Stimulated activated effector memory CD8-positive, alpha-beta T cell treated with anti-CD3 and anti-CD28 coated beads, Interleukin-12 subunit alpha, Interleukin-12 subunit beta, amount 100 ng/mL, for 72 hours (primary cell): ENCODE results near the gene SMG6.

Source experiments
- ATAC-seq: fragments of 150-1000 bp; cut with Tn5 transposase; 2 replicates; pipeline ENCODE4 v1.10.0; 2021
- DNase-seq, 2 donors: peaks; one replicate each; pipeline ENCODE4 v3.0.0; 2021 to 2022; ENCODE audit warnings: low spot score in 2 of 2
- H3K27ac Mint-ChIP-seq: one replicate; pipeline ENCODE4 v1.8.0; 2022; ENCODE audit warnings: mild to moderate bottlenecking, mixed read lengths
- H3K36me3 Mint-ChIP-seq: one replicate; pipeline ENCODE4 v1.8.0; 2022; ENCODE audit warnings: mild to moderate bottlenecking, mixed read lengths
- H3K4me1 Mint-ChIP-seq: one replicate; pipeline ENCODE4 v1.8.0; 2022; ENCODE audit warnings: mixed read lengths
- H3K4me3 Mint-ChIP-seq: one replicate; pipeline ENCODE4 v1.8.0; 2022; ENCODE audit warnings: mild to moderate bottlenecking, mixed read lengths
- H3K9me3 Mint-ChIP-seq: one replicate; pipeline ENCODE4 v1.8.0; 2022; ENCODE audit warnings: mixed read lengths

The SMG6 gene

DNA sequence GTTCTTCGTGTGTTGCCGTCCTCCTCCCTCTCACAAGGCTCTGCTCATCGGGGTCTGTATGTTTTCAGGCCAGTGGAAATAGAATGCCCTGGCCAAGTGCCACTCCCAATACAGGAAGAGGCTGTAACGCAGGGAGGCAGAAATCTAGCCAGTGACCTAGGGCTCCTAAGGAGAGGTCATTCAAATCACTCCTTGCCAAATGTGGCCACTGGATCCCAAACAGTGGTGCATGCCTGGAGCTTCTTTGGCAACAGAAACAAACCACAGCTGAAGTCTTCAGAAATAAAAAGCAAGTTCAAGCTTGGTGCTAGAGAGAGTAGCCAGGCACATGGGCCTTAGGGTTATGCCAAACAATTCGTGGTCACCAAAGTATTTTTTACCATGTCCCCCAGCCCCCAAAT lies 66.1 kb downstream of the SMG6 start:
- peaks cover 69% of the 10 kb centered on the region for H3K36me3 Mint-ChIP-seq
- no peak for DNase-seq
- peaks cover 29% of the 10 kb centered on the region for H3K4me1 Mint-ChIP-seq
- no peak for ATAC-seq
- H3K9me3 Mint-ChIP-seq, result no peaks in the 10 kb centered on the region
- H3K27ac Mint-ChIP-seq, result no peak overlapping the region
- H3K4me3 Mint-ChIP-seq, result no peak overlapping the region

DNA sequence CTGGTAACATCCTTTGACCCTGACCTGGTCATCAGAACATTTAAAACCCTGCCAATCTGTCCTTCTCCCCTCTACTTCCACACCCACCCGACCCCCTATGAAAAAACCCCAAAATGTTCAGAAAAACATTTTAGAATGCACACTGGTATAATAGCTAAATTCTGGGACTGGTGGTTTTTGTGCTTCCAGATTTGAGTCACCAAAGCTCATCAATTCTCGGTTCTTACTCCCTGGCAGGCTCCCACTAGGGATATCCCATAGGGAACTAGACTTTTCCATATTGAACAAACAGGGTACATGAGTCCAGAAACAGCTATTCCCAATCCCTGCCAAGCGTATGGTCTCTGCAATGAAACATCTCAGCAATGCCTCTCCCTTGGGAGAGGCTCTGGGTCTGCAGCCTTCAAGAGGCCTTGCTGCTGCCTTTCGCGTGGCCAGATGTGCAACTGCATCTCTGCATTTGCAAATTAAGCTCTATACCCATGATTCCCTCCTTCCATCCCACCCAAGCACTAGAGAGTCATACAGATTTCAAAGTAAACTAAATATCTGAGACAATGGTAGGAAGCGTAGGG lies 67.7 kb downstream of the SMG6 start:
- H3K4me3 Mint-ChIP-seq, result no peak overlapping the region
- H3K4me1 Mint-ChIP-seq, result peaks cover 38% of the 10 kb centered on the region
- no peak overlapping the region for H3K27ac Mint-ChIP-seq
- H3K36me3 Mint-ChIP-seq, result peaks cover 65% of the 10 kb centered on the region
- no peaks in the 10 kb centered on the region for H3K9me3 Mint-ChIP-seq
- no peak for ATAC-seq
- no peak for DNase-seq

DNA sequence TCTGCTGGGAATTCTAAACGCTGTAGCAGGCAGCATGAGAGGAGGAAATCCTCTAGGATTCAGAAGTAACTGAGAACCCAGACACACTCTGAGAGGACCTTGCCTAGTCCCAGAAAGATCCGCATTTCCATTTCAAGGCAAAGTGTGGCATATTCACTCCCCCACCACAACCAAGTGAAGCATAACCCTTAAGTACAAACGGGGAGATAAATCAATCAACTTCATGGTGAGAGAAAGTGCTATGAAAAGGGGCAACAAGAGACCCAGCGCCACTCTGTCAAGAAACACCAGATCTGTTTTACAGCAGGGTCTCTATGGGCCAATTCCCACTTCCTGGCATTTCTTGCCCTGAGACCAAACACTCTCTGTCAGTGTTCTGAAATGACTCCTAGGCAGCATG lies 68.3 kb downstream of the SMG6 start:
- Mint-ChIP-seq H3K27ac (no peak overlapping the region), H3K4me1 (peaks cover 37% of the 10 kb centered on the region), H3K4me3 (no peak overlapping the region), H3K9me3 (no peaks in the 10 kb centered on the region), H3K36me3 (peaks cover 65% of the 10 kb centered on the region)
- ATAC-seq, result no peak
- no peak for DNase-seq

DNA sequence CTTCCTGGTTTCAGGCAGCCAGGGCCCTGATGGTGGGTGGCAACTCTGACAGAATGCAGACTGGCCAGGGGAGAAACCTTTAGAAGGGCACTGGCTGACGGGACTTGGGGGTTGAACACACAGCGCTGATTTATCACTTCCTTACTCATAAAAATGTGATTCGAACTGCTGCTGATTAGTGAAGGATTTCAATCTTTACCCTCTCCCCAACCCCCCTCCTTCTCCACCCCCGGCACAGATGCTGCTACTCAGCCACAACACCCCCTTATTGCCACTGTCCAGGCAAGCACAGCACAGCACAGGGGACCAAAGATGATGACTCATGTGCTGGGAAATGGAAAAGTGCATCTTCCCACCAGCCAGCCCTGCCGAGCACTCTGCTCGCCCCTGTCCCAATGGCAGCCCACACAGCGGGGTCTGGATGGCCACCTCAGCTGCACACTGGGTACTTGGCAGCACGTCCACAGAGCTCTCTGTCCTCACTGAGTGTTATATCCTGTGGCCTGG lies 70.1 kb downstream of the SMG6 start:
- Mint-ChIP-seq H3K27ac (no peak overlapping the region), H3K4me3 (no peak overlapping the region), H3K9me3 (no peaks in the 10 kb centered on the region), H3K36me3 (peaks cover 59% of the 10 kb centered on the region), H3K4me1 (peaks cover 31% of the 10 kb centered on the region)
- DNase-seq, result no peak
- no peak for ATAC-seq

DNA sequence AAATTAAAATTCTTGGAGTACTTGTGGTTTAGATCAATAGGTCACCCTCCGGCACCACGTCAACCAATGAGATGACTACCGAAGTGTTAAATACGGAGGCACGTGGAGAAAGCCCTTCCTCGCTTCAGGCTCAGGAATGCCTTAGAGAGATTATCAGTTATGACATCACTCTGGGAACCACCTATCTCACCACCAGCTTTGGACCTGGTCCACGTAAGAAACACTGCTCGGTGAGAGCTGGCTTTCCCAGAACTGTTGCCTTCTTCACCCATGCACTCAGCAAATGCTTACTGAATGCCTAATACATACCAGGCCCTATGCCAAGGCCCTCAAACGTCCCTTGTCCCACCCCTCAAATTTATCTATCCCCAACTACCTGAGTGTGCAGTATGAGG lies 71.3 kb downstream of the SMG6 start:
- Mint-ChIP-seq H3K36me3 (peaks cover 52% of the 10 kb centered on the region), H3K9me3 (no peaks in the 10 kb centered on the region), H3K4me3 (no peak overlapping the region), H3K4me1 (peaks cover 36% of the 10 kb centered on the region), H3K27ac (no peak overlapping the region)
- DNase-seq (no peak), ATAC-seq (no peak)

DNA sequence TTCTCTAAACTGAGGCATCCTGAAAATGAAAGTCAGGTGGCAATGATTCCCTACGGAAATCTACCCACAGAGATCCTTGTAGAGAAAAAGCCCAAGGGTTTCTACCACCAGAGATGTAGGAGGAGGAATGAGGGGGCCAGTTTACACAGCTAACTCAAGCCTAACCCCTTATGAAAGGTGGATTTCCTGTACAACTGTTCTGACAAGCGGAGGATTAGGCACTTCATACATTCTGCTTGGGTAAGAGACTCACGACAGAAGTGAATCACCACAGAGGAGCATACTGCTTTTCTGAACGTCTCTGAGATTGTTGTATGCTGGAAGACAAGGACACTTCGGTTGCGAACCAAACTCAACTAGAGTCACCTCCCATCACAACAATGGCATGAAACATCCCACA lies 72.7 kb downstream of the SMG6 start:
- Mint-ChIP-seq H3K4me1 (peaks cover 30% of the 10 kb centered on the region), H3K9me3 (no peaks in the 10 kb centered on the region), H3K4me3 (no peak overlapping the region), H3K27ac (no peak overlapping the region), H3K36me3 (peaks cover 44% of the 10 kb centered on the region)
- ATAC-seq (peak; percentile 48), DNase-seq (no peak)

DNA sequence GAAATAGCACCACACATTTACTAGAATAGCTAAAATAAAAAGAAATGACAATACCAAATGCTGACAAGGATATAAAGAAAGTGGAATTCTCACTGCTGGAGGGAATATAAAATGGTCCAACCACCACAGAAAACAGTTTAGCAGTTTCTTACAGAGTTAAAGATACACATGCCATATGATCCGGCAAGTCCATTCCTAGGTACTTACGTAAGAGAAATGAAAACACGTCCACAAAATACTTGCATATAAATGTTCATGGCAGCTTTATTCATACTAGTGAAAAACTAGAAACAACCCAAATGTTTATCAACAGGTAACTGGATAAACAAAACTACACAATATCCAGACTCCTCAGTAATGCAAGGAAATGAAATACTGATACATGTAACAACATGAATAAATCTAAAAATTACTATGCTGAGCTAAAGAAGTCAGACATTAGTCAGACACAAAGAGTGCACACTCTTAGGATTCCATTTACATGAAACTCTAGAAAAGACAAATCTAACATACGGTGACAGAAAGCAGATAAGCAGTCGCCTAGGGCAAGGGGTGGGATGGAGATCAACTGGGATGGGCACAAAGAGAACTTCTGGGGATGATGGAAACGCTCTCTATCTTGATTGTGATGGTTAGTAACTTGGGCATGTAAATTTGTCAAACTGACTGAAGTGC lies 76.4 kb downstream of the SMG6 start:
- H3K36me3 Mint-ChIP-seq, result peaks cover 34% of the 10 kb centered on the region
- DNase-seq, result no peak
- H3K27ac Mint-ChIP-seq, result no peak overlapping the region
- peaks cover 47% of the 10 kb centered on the region for H3K4me1 Mint-ChIP-seq
- H3K4me3 Mint-ChIP-seq, result no peak overlapping the region
- ATAC-seq, result no peak
- no peaks in the 10 kb centered on the region for H3K9me3 Mint-ChIP-seq

DNA sequence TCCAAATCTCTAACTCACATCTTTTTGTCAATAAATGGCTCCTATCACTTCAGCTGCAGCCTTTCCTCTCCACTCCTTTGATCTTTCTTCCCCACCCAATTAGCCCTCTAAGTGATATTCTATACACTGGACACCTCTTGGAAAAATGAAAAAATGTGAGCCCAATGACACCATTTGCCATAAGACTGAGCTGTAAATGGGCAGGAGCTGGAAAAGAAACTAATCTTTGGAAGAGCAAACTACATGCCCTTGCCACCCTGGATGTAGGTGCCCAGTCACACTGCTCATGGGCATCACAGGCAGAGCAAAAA lies 80.0 kb downstream of the SMG6 start:
- peak overlapping the region; percentile 59 for H3K4me3 Mint-ChIP-seq
- DNase-seq, result no peak
- H3K27ac Mint-ChIP-seq, result peak overlapping the region; percentile 41
- H3K9me3 Mint-ChIP-seq, result no peaks in the 10 kb centered on the region
- no peak for ATAC-seq
- H3K4me1 Mint-ChIP-seq, result peaks cover 42% of the 10 kb centered on the region
- H3K36me3 Mint-ChIP-seq, result peaks cover 29% of the 10 kb centered on the region

DNA sequence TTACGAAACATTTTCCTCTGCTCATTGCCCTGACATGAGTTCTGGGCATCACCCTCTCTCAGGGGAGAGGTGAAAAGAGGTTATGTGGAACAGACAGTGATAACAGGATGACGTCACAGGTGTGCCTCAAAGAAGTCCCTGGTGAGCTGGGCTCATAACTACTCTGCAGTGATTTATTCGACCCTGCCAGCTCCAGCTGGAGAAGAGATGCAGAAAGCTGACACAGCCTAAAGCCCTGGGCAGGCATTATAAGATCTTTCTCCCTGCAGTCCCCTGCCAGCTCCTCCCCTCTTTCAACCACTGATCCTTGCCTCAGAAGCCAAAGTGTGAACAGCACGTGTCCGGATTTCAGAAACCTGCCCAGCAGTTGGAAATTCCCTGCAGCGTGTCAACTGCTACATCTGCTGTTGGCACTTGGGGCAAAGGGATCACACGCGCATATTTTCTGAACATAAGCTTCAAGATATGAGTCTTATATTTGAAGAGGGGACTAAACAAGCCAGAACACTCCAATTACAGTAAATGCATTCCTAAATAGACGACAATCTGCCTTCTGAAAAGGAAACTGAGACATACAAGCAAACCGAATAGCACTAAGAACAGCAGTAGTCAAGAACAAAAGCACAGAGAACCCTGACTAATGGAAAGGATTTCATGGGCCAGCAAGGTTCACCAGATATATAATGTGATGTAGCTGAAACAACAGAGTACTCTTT lies 80.5 kb downstream of the SMG6 start:
- peaks cover 29% of the 10 kb centered on the region for H3K36me3 Mint-ChIP-seq
- peak overlapping the region; percentile 59 for H3K4me3 Mint-ChIP-seq
- ATAC-seq (peak; percentile 90), DNase-seq (peak; percentile 53 to 88)
- H3K4me1 Mint-ChIP-seq, result peaks cover 46% of the 10 kb centered on the region
- H3K27ac Mint-ChIP-seq, result peak overlapping the region; percentile 41
- no peaks in the 10 kb centered on the region for H3K9me3 Mint-ChIP-seq

DNA sequence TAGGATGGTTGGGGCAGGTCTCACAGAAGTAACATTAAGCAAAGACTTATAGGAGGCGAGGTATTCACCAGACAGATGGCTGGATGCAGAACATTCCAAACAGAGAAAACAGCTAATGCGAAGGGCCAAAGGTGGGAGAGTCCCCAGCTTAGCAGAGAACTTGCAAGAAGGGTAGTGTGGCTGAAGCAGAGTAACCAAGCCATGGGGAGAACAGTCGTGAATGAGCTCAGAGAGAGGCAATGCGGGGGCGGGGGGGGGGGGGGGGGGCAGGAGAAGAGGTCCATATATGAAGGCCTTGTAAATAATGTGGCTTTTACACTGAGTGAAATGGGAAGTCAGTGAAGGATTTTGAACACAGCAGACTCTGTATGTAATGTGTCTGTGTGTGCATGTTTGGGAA lies 81.3 kb downstream of the SMG6 start:
- Mint-ChIP-seq H3K36me3 (peaks cover 29% of the 10 kb centered on the region), H3K4me1 (peaks cover 42% of the 10 kb centered on the region), H3K4me3 (peak overlapping the region; percentile 59), H3K27ac (no peak overlapping the region), H3K9me3 (no peaks in the 10 kb centered on the region)
- ATAC-seq (no peak), DNase-seq (no peak)

DNA sequence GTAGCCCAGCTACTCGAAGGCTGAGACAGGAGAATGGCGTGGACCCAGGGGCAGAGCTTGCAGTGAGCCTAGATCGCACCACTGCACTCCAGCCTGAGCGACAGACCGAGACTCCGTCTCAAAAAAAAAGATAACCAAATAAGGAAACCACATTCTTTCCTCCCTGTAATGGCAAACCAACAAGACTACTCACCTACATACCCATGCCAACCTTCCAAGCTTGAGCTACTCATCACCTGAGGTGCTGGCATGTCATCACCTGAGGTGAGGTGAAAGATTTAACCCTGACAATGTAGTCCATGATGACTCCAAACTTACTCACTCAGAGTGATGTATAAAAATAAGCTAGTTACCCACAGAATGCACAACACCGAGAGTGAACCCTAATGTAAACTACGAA lies 85.2 kb downstream of the SMG6 start:
- Mint-ChIP-seq H3K4me3 (no peak overlapping the region), H3K9me3 (no peaks in the 10 kb centered on the region), H3K4me1 (peaks cover 57% of the 10 kb centered on the region), H3K27ac (no peak overlapping the region), H3K36me3 (peaks cover 27% of the 10 kb centered on the region)
- peak; percentile 47 for ATAC-seq
- DNase-seq, result no peak

DNA sequence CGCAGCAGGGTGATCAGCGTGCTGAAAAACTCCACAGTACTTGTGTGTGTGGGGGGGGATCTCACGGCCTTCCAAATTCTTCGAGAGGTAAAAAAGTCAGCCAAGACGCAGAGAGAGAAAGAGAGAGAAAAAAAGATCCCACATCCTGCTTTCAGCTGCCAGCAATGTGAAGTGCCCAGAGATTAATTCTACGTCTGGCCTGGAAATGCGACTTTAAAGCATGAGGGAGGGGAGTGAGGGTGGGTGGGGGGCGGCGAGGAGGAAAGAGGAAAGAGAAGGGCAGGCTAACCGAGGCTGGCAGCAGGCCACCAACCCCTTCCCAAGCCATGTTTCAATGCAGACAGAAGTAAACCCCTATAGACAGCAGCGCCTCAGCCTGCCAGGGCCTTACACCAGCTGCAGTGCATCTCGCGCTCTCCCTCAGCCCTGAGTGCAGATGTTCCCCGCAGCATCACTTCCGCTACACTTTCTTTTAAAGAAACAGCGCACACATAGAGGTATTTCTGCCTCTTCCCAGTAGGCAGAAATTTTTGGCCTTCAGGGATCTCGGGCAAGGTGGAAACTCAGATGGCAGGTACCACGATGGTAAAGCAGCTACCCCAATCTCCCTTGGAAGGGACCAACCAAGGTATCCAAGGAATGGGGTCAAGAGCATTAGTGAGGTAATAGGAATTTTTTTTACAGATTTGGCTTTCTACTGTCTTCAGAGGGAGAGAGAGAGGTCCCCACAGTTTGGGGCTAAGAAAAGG lies 87.8 kb downstream of the SMG6 start:
- ATAC-seq, result peak; percentile 98
- peak overlapping the region; percentile 62 for H3K4me3 Mint-ChIP-seq

DNA sequence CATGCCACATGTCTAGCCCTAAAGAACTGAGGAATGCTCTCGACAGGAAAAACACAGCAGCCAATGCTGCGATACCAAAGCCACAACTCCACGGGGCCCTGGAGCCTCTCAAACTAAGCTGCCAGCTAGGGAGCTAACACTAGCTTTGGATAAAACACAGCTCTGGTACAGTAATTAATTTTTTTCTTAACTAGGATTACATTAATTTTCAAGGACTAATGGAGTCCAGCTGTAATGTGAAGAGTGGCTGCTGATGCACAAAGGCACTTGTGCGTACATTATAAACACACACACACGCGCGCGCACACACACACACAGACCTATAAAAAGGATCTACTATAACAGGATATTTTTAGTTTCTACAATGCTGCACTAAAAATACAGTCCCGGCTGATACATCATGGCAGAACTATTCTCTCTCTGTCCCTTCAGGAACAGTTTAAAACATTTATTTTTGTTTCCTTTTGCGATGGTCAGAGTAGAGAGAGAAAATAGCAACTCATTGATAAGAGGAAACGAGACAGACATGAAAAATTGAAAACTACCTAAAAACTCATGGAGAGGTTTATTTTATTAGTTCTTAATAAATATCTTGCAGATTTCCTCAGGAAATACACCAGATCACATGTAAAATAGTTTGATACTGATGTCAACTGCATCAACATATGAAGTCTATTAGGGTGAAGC lies 88.5 kb downstream of the SMG6 start:
- Mint-ChIP-seq H3K4me1 (peaks cover 59% of the 10 kb centered on the region), H3K27ac (peak overlapping the region; percentile 89), H3K36me3 (peaks cover 7% of the 10 kb centered on the region), H3K9me3 (no peaks in the 10 kb centered on the region), H3K4me3 (peak overlapping the region; percentile 62)
- DNase-seq (no peak), ATAC-seq (no peak)

More for the DNA sequence above, 87.8 kb downstream of the SMG6 start:
- Mint-ChIP-seq H3K9me3 (no peaks in the 10 kb centered on the region), H3K4me1 (peaks cover 53% of the 10 kb centered on the region), H3K36me3 (peaks cover 9% of the 10 kb centered on the region), H3K27ac (peak overlapping the region; percentile 89)
- peak; percentile 26 to 76 for DNase-seq

DNA sequence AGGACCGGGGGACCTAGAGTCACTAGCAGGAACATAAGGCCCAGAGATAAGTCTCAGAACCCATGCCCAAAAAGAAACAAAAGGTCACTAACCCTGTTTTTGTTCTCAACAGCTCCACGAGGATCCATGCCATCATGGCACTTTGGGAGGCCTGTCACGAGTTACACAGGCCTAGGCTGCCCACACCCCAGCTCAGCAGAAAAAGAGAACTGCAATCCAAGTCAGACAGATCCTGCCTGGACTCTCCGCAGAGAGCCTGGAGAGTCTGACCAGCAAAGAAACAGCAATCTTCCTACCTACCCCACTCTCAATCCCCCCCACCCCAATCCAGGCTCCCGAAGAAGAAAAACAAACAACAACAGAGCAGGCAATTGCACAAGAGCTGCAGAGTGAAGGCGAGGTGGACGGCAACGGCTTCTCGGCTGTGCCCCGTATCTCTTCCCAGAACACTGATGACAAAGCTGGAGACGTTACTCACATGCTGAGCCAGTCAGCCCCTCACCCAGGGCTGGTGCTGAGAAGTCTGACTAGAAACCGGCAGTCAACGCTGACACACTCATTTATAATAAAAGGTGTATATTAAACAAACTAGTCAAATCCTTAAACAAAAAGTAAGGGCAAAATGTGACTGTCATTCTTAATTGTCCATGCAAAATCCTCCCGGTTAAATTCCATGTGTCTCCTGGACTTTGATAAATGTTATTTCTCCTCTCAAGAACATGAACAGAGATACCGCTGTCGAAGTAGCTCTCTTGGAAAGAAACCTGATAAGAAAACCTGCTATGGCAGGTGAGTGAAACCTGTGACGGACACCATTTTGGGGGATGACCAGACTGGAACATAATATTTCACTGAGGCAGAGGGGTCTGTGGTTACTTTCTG lies 89.3 kb downstream of the SMG6 start:
- H3K9me3 Mint-ChIP-seq, result no peaks in the 10 kb centered on the region
- peaks cover under 1% of the 10 kb centered on the region for H3K36me3 Mint-ChIP-seq
- peak overlapping the region; percentile 89 for H3K27ac Mint-ChIP-seq
- H3K4me1 Mint-ChIP-seq, result peaks cover 59% of the 10 kb centered on the region
- H3K4me3 Mint-ChIP-seq, result peak overlapping the region; percentile 62
- ATAC-seq, result no peak
- DNase-seq, result no peak
